SKM-1 treated with dmso at 0.1 percent for 144 hours (cell line): ENCODE measurements around the gene PCNX1.
"Not testable (repeated sequence)": the region's sequence is repeated elsewhere in the genome, so short reads cannot be mapped to it uniquely, and the experiment has no call there.

Experiments
- DNase-seq: peaks from one replicate; lab custom pipeline; 2025; ENCODE audit not compliant: unreplicated experiment; lab: John Stamatoyannopoulos, UW

Gene PCNX1

DNA sequence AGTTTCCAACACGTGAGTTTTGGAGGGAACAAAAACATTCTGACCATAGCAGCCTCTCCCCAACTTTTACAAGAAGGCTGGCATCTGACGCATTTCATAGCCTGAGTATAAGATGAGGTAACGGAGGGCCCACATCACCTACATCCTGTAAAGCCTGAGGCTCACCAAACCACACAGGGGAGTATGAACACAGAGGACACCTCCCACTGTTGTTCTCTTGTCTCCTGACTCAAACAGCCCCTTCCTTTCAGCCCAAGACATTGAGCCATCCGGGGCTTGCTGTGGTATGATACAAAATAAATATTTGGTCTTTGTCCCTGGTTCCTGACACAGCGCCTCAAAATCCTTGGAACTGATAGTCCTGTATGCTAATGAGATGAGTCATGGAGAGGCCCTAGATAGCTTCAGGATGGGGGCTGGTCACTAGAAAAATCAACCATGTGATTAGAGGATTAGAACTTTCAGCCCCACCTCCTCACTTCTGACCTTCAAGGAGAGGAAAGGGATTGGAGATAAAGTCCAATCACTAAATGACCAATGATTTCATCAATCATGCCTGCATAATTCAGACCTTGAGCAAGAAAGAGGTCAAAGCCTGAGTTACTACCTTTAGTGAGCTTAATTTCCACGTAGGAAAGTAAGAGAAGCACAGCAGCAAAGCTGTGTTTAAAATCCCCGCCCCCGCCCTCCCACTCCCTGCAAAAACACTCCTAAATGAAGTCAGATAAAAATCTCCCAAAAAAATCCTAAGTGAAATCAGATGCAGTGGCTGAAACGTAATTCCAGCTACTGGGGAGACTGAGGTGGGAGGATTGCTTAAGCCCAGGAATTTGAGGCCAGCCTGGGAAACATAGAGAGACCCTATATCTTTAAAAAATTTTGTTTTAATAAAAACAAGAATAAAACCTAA lies 236.4 kb downstream of the PCNX1 start:
- DNase-seq: no peak

DNA sequence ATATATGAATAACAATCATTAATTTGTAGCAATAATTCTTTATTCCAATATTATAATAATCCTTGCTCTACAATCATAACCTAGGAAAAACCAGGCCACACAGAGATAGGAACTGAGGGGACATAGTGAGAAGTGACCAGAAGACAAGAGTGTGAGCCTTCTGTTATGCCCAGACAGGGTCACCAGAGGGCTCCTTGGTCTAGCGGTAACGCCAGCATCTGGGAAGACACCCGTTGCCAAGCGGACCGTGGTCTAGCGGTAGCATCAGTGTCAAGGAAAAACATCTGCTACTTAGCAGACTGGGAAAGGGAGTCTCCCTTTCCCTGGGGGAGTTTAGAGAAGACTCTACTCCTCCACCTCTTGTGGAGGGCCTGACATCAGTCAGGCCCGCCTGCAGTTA lies 240.1 kb downstream of the PCNX1 start:
- DNase-seq: not testable (repeated sequence)

DNA sequence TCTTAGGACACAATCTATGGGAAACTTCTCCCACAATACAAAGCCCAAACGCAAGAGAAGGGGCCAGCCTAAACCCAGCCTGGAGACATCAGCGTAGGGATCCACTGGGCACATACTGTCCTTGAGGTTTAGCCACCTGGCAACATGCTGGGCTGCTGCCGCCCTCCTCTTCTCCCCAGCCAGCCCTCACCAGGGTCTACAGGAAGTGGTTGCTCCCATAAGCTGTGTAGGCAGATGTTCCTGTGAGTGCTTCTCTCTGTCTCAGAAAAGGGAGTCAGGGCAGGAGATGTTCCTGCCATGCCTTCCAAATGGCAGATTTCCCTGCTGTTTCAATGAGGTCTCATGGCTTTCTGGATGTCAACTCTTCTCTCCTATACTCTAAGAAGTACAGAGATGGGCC lies 241.4 kb downstream of the PCNX1 start:
- DNase-seq: no peak

DNA sequence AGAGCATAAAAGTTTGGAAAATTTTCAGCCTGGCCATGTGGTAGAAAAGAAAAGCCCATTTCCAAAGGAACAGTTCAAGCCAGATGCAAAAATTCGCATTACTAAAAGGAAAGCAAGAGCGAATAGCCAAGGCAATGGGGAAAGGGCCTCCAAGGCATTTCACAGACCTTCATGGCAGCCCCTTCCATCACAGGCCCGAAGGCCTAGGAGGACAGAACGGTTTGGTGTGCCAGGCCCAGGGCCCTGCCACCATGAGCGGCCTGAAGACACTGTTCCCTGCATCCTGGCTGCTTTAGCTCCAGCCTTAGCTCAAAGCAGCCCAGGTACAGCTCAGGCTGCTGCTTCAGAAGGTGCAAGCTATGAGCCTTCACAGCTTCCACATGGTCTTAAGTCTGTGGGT lies 243.5 kb downstream of the PCNX1 start:
- DNase-seq: no peak

DNA sequence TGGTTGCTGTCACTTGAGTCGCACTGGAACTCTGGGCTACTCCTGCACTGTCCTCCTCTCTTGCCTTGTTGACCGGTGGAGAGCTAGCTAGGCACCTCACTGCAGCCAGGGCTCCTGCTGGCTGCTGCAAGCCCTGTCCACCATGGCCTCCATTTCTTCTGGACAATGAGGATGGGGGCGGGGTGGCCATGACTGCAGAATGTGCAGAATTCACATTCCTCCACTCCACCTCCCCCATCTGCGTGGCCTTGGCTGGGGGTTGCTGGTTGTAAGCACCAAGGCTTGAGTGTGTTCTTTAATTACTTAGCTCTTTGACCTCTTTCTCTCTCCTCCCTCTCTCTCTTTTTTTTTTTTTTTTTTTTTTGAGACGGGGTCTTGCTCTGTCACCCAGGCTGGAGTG lies 248.5 kb downstream of the PCNX1 start:
- DNase-seq: no peak

DNA sequence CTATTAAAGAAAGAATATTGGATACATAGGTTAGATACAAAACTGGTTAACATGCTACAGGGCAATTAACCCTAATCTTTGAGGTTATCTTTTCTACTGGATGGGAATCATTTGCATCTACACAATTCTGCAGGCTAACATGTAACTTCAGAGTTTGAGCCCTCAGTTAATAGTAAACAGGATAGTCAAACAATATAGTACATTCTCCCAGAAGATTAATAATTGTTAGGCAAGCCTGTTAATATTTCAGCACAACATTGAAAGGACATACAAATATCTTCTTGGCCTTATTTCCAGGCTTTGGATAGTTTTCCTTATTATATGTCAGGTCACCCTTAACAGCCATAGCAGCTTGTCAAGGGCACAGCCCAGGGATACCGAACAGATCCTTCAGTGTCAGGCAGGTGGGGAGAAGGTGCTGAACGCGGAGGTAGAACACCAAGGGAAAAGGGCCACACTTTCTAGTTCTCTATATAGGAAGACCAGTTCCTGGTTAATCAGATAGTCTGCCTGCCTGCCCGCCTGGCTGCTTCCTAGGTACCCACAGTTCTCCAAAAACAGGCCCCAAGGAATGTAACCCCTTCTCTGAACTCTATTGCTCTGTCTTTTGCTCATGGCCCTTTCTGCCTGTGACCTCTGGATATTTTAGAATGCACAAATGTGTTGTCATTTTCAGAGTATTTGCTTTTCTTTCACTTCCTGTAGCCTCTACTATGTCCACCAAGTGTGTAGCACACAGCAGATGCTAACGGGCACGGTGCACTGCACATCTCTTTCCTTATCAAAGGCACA lies 256.0 kb downstream of the PCNX1 start:
- DNase-seq: no peak

DNA sequence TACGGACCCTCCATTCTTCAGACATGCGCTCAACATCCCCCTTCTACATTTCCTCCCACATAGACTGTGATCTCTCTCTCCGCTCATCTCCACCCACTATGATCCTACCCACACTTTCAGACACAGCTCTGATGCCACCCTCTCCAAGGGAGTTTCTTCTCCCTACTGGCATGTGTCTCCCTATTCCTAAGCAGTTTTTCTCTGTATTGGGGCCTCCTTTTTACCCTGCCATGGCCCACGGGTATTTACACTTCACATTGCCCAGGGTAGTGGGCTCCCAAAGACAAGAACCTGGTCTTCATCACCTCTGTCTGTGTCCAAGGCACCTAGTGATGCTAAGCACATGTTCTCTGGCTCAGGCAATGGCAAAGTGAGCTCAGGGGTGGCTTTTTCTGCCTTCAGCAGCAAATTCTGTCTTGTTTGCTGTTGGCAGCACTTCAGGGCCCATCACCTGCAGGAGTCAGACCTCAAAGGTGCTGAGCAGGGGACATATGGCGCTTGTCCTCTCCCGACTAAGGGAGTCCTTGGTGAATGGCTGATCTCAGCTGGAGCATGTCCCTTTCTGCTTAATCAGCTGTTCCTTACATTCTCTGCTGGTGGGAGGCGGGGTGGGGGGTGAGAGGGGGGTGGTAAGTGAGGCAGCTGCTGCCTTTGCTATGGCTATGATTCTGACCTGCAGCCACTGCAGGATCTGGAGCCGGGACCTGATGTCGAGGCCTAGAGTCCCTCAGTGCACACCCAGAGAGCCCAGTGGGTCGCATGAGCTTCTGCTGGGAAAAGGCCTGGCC lies 256.8 kb downstream of the PCNX1 start:
- DNase-seq: no peak
